Suprapubic skin (tissue), 4 donors: Measurements from ENCODE around the gene CTDSP2. TPM values are rescaled to one million over a fixed set of nuclear protein-coding genes. Genes with fewer than 3 reads are reported as not detected.
A peak's percentile ranks its signal among the peaks of the same experiment; 100 is the strongest.
"Not testable (repeated sequence)": the region's sequence is repeated elsewhere in the genome, so short reads cannot be mapped to it uniquely, and the experiment has no call there.

Source experiments
- DNase-seq, 2 donors: peaks; one replicate each; pipeline ENCODE4 v3.0.0-alpha.2; 2019; ENCODE audit warnings: low spot score in 2 of 2
- H3K27ac ChIP-seq: fragments of 200-600 bp; sonication (generic); one replicate; pipeline ENCODE4 v1.5.1; 2019
- H3K27me3 ChIP-seq: fragments of 200-600 bp; sonication (generic); one replicate; pipeline ENCODE4 v1.5.1; 2019
- H3K36me3 ChIP-seq: fragments of 200-600 bp; sonication (generic); one replicate; pipeline ENCODE4 v1.5.1; 2019
- H3K4me1 ChIP-seq: fragments of 200-600 bp; sonication (generic); one replicate; pipeline ENCODE4 v1.5.1; 2019
- H3K4me3 ChIP-seq: fragments of 200-600 bp; sonication (generic); one replicate; pipeline ENCODE4 v1.5.1; 2019; ENCODE audit warnings: mild to moderate bottlenecking
- H3K9me3 ChIP-seq: fragments of 200-600 bp; sonication (generic); one replicate; pipeline ENCODE4 v1.5.1; 2019
- EP300 ChIP-seq: sonication (generic); formaldehyde crosslinking; IDR thresholded peaks from one replicate; pipeline ENCODE4 v1.6.1; 2017; ENCODE audit warnings: antibody characterized with exemption
- POLR2A ChIP-seq, 2 donors: fragments of 450-650 bp; IDR thresholded peaks; one replicate each; pipeline ENCODE4 v1.6.1; 2017; ENCODE audit warnings: antibody characterized with exemption in 2 of 2, mild to moderate bottlenecking in 2 of 2, moderate library complexity in 2 of 2
- POLR2AphosphoS5 ChIP-seq, 3 donors: sonication (generic); formaldehyde crosslinking; IDR thresholded peaks; one replicate each; pipeline ENCODE4 v1.6.1; 2017; ENCODE audit warnings: antibody characterized with exemption in 3 of 3
- WGBS: methylation state at CpG from one replicate; pipeline ENCODE4 v1.1.5; 2018; 5-methylcytosine and 5-hydroxymethylcytosine counted together
- total RNA-seq, 4 donors: library from RNA; depleted of rRNA; stranded (reverse); fragments of >200 nt; gene quantifications; one replicate each; pipeline ENCODE4 v1.1.0, GENCODE V29; 2016
- TF ChIP-seq, protein P1 (sequence below), 2 donors: fragments of 200-600 bp in 1 of 2; fragments of 450-650 bp in 1 of 2; sonication (generic) in 1 of 2; IDR thresholded peaks; one replicate each; pipeline ENCODE4 v1.5.1; 2016 to 2019; ENCODE audit warnings: antibody characterized with exemption in 2 of 2, mild to moderate bottlenecking in 1 of 2, moderate library complexity in 1 of 2

CTDSP2 gene
- total RNA-seq, 4 donors from 2014 or later: 147 to 240 (median 215) TPM

DNA sequence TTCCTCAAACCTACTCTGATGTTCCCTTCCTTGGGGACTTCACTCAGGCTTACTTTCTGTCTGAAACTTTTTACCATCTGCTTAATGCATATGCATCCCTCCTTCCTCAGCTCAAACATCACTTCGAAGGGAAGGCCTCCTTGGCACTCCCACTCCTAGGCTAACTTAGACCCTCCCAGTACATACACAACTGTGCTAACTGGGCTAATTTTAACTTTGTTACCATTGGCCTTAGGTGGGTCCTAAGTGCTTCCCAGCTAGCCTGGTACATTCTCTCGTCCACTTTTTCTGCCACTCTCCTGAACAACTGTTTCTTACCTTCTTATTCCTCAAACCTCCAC, 70.3 kb downstream of the CTDSP2 start:
- Histone ChIP-seq H3K27ac (no peak overlapping the region), H3K27me3 (no peaks in the 10 kb centered on the region), H3K4me1 (peaks cover 15% of the 10 kb centered on the region), H3K9me3 (no peaks in the 10 kb centered on the region), H3K4me3 (no peak overlapping the region), H3K36me3 (peaks cover 4% of the 10 kb centered on the region)
- TF ChIP-seq POLR2AphosphoS5 (IDR thresholded peaks at IDR 0.05) (no peak), EP300 (no peak), POLR2A (IDR thresholded peaks at IDR 0.05) (no peak)
- TF ChIP-seq, protein P1, sequence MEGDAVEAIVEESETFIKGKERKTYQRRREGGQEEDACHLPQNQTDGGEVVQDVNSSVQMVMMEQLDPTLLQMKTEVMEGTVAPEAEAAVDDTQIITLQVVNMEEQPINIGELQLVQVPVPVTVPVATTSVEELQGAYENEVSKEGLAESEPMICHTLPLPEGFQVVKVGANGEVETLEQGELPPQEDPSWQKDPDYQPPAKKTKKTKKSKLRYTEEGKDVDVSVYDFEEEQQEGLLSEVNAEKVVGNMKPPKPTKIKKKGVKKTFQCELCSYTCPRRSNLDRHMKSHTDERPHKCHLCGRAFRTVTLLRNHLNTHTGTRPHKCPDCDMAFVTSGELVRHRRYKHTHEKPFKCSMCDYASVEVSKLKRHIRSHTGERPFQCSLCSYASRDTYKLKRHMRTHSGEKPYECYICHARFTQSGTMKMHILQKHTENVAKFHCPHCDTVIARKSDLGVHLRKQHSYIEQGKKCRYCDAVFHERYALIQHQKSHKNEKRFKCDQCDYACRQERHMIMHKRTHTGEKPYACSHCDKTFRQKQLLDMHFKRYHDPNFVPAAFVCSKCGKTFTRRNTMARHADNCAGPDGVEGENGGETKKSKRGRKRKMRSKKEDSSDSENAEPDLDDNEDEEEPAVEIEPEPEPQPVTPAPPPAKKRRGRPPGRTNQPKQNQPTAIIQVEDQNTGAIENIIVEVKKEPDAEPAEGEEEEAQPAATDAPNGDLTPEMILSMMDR (IDR thresholded peaks at IDR 0.05): no peak
- DNase-seq: no peak
- 97% methylated on average over 2 of the region's 2 CpGs for WGBS

- 85% methylated on average over 4 of the region's 4 CpGs for WGBS
- peaks cover 4% of the 10 kb centered on the region for H3K36me3 ChIP-seq
- DNase-seq: no peak
- peaks cover 20% of the 10 kb centered on the region for H3K4me1 ChIP-seq
- no peaks in the 10 kb centered on the region for H3K27me3 ChIP-seq
- TF ChIP-seq, protein P1 (IDR thresholded peaks at IDR 0.05): no peak
- no peak for TF ChIP-seq POLR2A (IDR thresholded peaks at IDR 0.05)
- no peak for TF ChIP-seq POLR2AphosphoS5 (IDR thresholded peaks at IDR 0.05)
- TF ChIP-seq EP300: no peak
- no peak overlapping the region for H3K4me3 ChIP-seq
- H3K27ac ChIP-seq: no peak overlapping the region
- H3K9me3 ChIP-seq: no peaks in the 10 kb centered on the region
These were observed 70.8 kb downstream of the CTDSP2 start for GRCh38 chr12:57775563-57776246.

DNA sequence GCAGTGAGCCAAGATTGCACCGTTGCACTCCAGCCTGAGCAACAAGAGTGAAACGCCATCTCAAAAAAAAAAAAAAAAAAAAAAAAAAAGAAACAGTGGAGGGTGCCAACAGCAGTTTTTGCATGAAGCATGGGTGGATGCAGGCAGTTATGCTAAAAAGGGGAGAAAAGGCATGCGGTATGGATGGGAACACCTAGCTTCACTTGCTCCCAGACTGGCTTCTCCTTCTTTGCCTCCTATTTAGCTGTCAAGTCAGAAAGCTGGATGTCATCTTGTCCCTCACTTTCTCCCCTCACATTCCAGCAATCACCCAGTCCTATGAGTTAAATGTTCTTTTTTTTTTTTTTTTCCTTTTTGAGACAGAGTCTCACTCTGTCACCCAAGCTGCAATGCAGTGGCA, 71.5 kb downstream of the CTDSP2 start:
- Histone ChIP-seq H3K36me3 (peaks cover 3% of the 10 kb centered on the region), H3K27ac (no peak overlapping the region), H3K4me3 (no peak overlapping the region), H3K4me1 (peaks cover 22% of the 10 kb centered on the region), H3K27me3 (no peaks in the 10 kb centered on the region), H3K9me3 (no peaks in the 10 kb centered on the region)
- no peak for DNase-seq
- 61% methylated on average over 3 of the region's 3 CpGs for WGBS
- TF ChIP-seq POLR2AphosphoS5 (IDR thresholded peaks at IDR 0.05) (no peak), POLR2A (IDR thresholded peaks at IDR 0.05) (no peak), EP300 (no peak)
- TF ChIP-seq, protein P1 (IDR thresholded peaks at IDR 0.05): no peak

- peaks cover 22% of the 10 kb centered on the region for H3K4me1 ChIP-seq
- 93% methylated on average over 10 of the region's 11 CpGs for WGBS
- H3K4me3 ChIP-seq, H3K27me3 ChIP-seq, H3K9me3 ChIP-seq, H3K27ac ChIP-seq, H3K36me3 ChIP-seq, DNase-seq: not testable (repeated sequence)
These were observed 71.9 kb downstream of the CTDSP2 start for GRCh38 chr12:57774634-57775033.

DNA sequence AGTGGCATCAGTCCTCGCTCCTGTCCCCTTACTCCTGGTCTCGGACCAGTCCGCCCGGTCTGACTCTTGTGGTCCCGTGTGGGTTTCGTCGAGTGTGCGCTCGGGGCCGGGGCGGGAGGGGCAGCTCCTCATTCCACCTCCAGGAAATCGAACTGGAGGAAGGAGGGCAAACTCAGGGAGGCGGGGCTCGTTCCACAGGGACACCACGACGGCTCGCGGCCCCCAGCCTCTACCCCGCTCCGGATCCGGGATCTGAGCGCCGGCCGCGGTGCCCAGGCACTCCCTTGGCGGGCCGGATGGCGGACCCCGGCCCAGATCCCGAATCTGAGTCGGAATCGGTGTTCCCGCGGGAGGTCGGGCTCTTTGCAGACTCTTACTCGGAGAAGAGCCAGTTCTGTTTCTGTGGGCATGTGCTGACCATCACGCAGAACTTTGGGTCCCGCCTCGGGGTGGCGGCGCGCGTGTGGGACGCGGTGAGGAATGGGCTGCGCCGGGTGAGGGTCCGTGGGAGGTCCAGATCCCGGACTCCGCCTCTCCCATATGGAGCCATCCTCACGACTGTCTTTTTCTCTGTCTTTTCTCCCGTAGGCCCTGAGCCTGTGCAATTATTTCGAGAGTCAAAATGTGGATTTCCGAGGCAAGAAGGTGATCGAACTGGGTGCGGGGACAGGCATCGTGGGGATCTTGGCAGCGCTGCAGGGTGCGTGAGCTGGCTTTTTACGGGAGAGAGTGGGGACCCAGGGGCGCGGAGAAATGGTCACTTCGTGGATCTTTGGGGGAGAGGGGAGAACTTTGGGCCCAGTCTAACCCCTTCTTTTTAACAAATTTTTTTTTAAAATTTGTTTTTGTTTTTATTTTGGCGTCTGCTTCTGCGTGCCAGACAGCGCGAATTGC, 73.9 kb downstream of the CTDSP2 start, which contains the start of gene EEF1AKMT3:
TSS of gene EEF1AKMT3 (plus strand) at position 186 of the 894 bp plus-strand sequence. CDS start at position 297, 111 bp downstream.
- 1% methylated on average over 43 of the region's 67 CpGs for WGBS
- TF ChIP-seq EP300 (no peak), POLR2AphosphoS5 (IDR thresholded peaks at IDR 0.05) (no peak), POLR2A (IDR thresholded peaks at IDR 0.05) (no peak)
- TF ChIP-seq, protein P1 (IDR thresholded peaks at IDR 0.05): no peak
- Histone ChIP-seq H3K36me3 (peaks cover 25% of the 10 kb centered on the region), H3K27me3 (no peaks in the 10 kb centered on the region), H3K4me3 (peak within 1 kb of the TSS; percentile 79), H3K9me3 (no peaks in the 10 kb centered on the region), H3K27ac (peak within 1 kb of the TSS; percentile 85), H3K4me1 (peaks cover 22% of the 10 kb centered on the region)
- DNase-seq: peak; percentile 80 to 89
